ENCODE data around the gene TRAPPC1. TPM values are rescaled to one million over a fixed set of nuclear protein-coding genes. Genes with fewer than 3 reads are reported as not detected.

TRAPPC1 gene
- total and polyA plus RNA-seq, 3 donors from 2014 or later: 76.1 to 115 (median 96.1) TPM

- WGBS, 2 donors: 95 to 97% methylated on average over 9 of the region's 9 CpGs
- H3K36me3 ChIP-seq (ENCODE audit: low read depth, missing control alignments): no peaks in the 10 kb centered on the region
- intact Hi-C loops (cut with DNase I; ENCODE audit: low total_unique reads): no loop called here
These were observed 12.6 kb upstream of the TRAPPC1 start for GRCh38 chr17:7944326-7944725.

GRCh38 chr17:7943291-7943690 lies 11.5 kb upstream of the TRAPPC1 start:
- WGBS, 2 donors: 90 to 91% methylated on average over 12 to 13 of the region's 13 CpGs
- Histone ChIP-seq H3K36me3 (ENCODE audit: low read depth, missing control alignments) (no peaks in the 10 kb centered on the region), H3K27me3 (no peaks in the 10 kb centered on the region), H3K4me1 (no peaks in the 10 kb centered on the region), H3K4me3 (no peak overlapping the region), H3K9me3 (no peaks in the 10 kb centered on the region), H3K27ac (no peak overlapping the region)
- intact Hi-C loops (cut with DNase I; ENCODE audit: low total_unique reads): no loop called here
- no peak for TF ChIP-seq POLR2A (IDR thresholded peaks at IDR 0.05)
- TF ChIP-seq CTCF (IDR thresholded peaks at IDR 0.05): no peak
- DNase-seq: no peak

More at GRCh38 chr17:7944326-7944725, 12.6 kb upstream of the TRAPPC1 start:
- Histone ChIP-seq H3K9me3 (no peaks in the 10 kb centered on the region), H3K4me3 (no peak overlapping the region), H3K27ac (no peak overlapping the region), H3K4me1 (no peaks in the 10 kb centered on the region), H3K27me3 (no peaks in the 10 kb centered on the region)
- no peak for TF ChIP-seq CTCF (IDR thresholded peaks at IDR 0.05)
- no peak for TF ChIP-seq POLR2A (IDR thresholded peaks at IDR 0.05)
- no peak for DNase-seq

GRCh38 chr17:7940743-7941142 lies 9.0 kb upstream of the TRAPPC1 start:
- intact Hi-C loops (cut with DNase I; ENCODE audit: low total_unique reads): no loop called here
- Histone ChIP-seq H3K4me3 (no peak overlapping the region), H3K27ac (no peak overlapping the region), H3K4me1 (no peaks in the 10 kb centered on the region), H3K27me3 (no peaks in the 10 kb centered on the region), H3K9me3 (no peaks in the 10 kb centered on the region), H3K36me3 (ENCODE audit: low read depth, missing control alignments) (no peaks in the 10 kb centered on the region)
- WGBS, 2 donors: 91 to 94% methylated on average over 6 of the region's 6 CpGs
- no peak for DNase-seq
- TF ChIP-seq POLR2A (IDR thresholded peaks at IDR 0.05) (no peak), CTCF (IDR thresholded peaks at IDR 0.05) (no peak)

- Histone ChIP-seq H3K36me3 (ENCODE audit: low read depth, missing control alignments) (no peaks in the 10 kb centered on the region), H3K9me3 (no peaks in the 10 kb centered on the region), H3K27ac (no peak overlapping the region), H3K27me3 (no peaks in the 10 kb centered on the region), H3K4me1 (no peaks in the 10 kb centered on the region), H3K4me3 (no peak overlapping the region)
- intact Hi-C loops (cut with DNase I; ENCODE audit: low total_unique reads): no loop called here
- TF ChIP-seq POLR2A (IDR thresholded peaks at IDR 0.05): no peak
- no peak for TF ChIP-seq CTCF (IDR thresholded peaks at IDR 0.05)
- no peak for DNase-seq
- WGBS, 2 donors: 95 to 96% methylated on average over 4 of the region's 4 CpGs
These were observed 8.3 kb upstream of the TRAPPC1 start for GRCh38 chr17:7940034-7940433.

GRCh38 chr17:7935859-7936258 lies 4.1 kb upstream of the TRAPPC1 start:
- Histone ChIP-seq H3K9me3 (no peaks in the 10 kb centered on the region), H3K27ac (no peak overlapping the region)

More at GRCh38 chr17:7935859-7936258, 4.1 kb upstream of the TRAPPC1 start:
- no peak for TF ChIP-seq CTCF (IDR thresholded peaks at IDR 0.05)
- TF ChIP-seq POLR2A (IDR thresholded peaks at IDR 0.05): no peak
- intact Hi-C loops (cut with DNase I; ENCODE audit: low total_unique reads): no loop called here
- peaks cover 21% of the 10 kb centered on the region for H3K4me1 ChIP-seq
- H3K36me3 ChIP-seq (ENCODE audit: low read depth, missing control alignments): no peaks in the 10 kb centered on the region
- no peaks in the 10 kb centered on the region for H3K27me3 ChIP-seq
- DNase-seq: no peak
- H3K4me3 ChIP-seq: no peak overlapping the region
